Neural progenitor cell (in vitro differentiated cells): Measurements from ENCODE around the gene PDE3B.

Experiments used
- CTCF ChIP-seq: fragments of 200-600 bp; sonication (generic); IDR thresholded peaks from 2 replicates; pipeline ENCODE4 v1.5.1; 2017; ENCODE audit warnings: antibody characterized with exemption, mild to moderate bottlenecking
- EZH2 ChIP-seq: fragments of 200-600 bp; sonication (generic); IDR thresholded peaks from 2 replicates; pipeline ENCODE4 v1.6.1; 2017; ENCODE audit warnings: antibody characterized with exemption, mild to moderate bottlenecking, moderate library complexity
- EZH2phosphoT487 ChIP-seq: fragments of 200-600 bp; sonication (generic); IDR thresholded peaks from 2 replicates; pipeline ENCODE4 v1.6.1; 2017; ENCODE audit warnings: antibody characterized with exemption

GRCh38 chr11:14702760-14703159, 59.2 kb downstream of the PDE3B start:
- no peak for TF ChIP-seq CTCF
- no peak for TF ChIP-seq EZH2
- TF ChIP-seq EZH2phosphoT487: no peak
